DMS114 treated with DMSO at 0.1 percent for 48 hours (cell line): ENCODE data around the gene SRRM5.
"Not testable (repeated sequence)": the region's sequence is repeated elsewhere in the genome, so short reads cannot be mapped to it uniquely, and the experiment has no call there.

Experiments used
- DNase-seq: peaks from one replicate; lab custom pipeline; 2025; ENCODE audit not compliant: unreplicated experiment; lab: John Stamatoyannopoulos, UW

The SRRM5 gene

GRCh38 chr19:43636121-43636683 is 24.3 kb downstream of the SRRM5 start:
- DNase-seq, result no peak

- DNase-seq, result no peak
These were observed 26.5 kb downstream of the SRRM5 start for GRCh38 chr19:43638214-43638994.

- no peak for DNase-seq
These were observed 27.2 kb downstream of the SRRM5 start for GRCh38 chr19:43638995-43639518.

- DNase-seq, result no peak
These were observed 27.9 kb downstream of the SRRM5 start, which contains the start of gene CADM4 for GRCh38 chr19:43639519-43640423. TSS of gene CADM4 (minus strand) at chr19:43639850. CDS start at chr19:43639790, 60 bp downstream.

GRCh38 chr19:43640424-43640757 is 28.5 kb downstream of the SRRM5 start:
- DNase-seq, result no peak

GRCh38 chr19:43641333-43641732 is 29.4 kb downstream of the SRRM5 start:
- DNase-seq, result no peak

GRCh38 chr19:43642531-43642930 is 30.6 kb downstream of the SRRM5 start:
- DNase-seq, result no peak

- DNase-seq, result no peak
These were observed 31.4 kb downstream of the SRRM5 start for GRCh38 chr19:43643326-43643725.

GRCh38 chr19:43644181-43644580 is 32.3 kb downstream of the SRRM5 start:
- no peak for DNase-seq

GRCh38 chr19:43648633-43649032 is 36.7 kb downstream of the SRRM5 start:
- no peak for DNase-seq

GRCh38 chr19:43649514-43649913 is 37.6 kb downstream of the SRRM5 start:
- DNase-seq, result no peak

GRCh38 chr19:43650276-43650675 is 38.4 kb downstream of the SRRM5 start:
- DNase-seq, result not testable (repeated sequence)

- peak; percentile 61 for DNase-seq
These were observed 40.1 kb downstream of the SRRM5 start for GRCh38 chr19:43651758-43652545.

- DNase-seq, result no peak
These were observed 40.6 kb downstream of the SRRM5 start for GRCh38 chr19:43652546-43652874.

GRCh38 chr19:43656436-43656835 is 44.5 kb downstream of the SRRM5 start:
- DNase-seq, result no peak

- DNase-seq, result no peak
These were observed 46.1 kb downstream of the SRRM5 start for GRCh38 chr19:43658001-43658400.

GRCh38 chr19:43658494-43658893 is 46.6 kb downstream of the SRRM5 start:
- no peak for DNase-seq

- DNase-seq, result no peak
These were observed 48.5 kb downstream of the SRRM5 start for GRCh38 chr19:43660301-43660970.

- DNase-seq, result no peak
These were observed 49.1 kb downstream of the SRRM5 start for GRCh38 chr19:43660971-43661360.

GRCh38 chr19:43662487-43662886 is 50.6 kb downstream of the SRRM5 start:
- DNase-seq, result peak; percentile 15
